HG02610 (cell line): ENCODE data around the gene ST6GALNAC2.

Experiments used
- ATAC-seq: cut with Tn5 transposase; IDR thresholded peaks from one replicate; pipeline ENCODE4 v1.9.1; 2021; ENCODE audit warnings: mild to moderate bottlenecking, moderate library complexity; ENCODE audit not compliant: unreplicated experiment

The ST6GALNAC2 gene

DNA sequence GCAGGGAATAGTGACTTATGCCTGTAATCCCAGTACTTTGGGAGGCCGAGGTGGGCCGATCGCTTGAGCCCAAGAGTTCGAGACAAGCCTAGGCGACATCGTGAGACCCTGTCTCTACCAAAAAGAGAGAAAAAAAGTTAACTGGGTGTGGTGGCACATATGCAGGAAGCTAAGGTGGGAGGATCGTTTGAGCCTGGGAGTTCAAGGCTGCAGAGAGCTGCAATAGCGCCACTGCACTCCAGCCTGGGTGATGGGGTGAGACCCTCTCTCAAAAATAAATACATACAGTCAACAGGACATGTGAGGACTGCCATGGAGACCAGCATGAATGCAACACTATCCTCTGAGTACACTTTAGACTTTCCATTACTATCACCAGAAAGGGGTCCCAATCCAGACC is 15.4 kb upstream of the ST6GALNAC2 start:
- ATAC-seq, result no peak

DNA sequence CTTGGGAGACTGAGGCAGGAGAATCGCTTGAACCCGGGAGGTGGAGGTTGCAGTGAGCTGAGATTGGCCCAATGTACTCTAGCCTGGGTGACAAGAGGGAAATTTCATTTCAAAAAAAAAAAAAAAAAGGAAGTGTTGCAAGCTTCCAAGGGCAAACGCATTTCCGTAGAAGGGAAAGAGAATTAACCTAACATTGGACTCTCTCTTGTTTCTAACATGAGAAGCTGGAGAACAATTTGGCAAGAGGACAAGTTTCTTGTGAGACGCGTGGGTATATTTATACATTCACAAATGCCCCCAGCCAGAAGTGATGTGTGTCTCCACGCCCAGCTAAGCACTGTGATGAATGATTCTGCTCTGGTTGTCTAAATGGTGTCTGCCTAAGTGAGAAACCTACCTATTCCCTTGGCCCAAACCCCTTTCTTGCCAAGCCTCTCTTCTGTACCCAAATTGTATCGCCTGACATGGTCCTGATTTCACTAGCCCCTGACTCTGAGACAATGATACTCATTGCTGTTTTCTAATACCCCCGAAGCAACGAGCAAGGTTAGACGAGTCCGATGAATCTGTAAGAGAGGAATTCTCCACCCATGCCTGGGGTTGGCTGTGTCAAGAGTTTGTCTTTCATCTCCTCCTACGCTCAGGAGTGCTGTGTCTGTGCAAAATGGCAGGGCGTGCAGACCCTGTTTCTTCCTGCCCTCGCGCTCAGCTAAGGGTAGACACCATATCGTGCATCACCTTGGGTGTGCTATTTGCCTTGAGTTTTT is 14.2 kb upstream of the ST6GALNAC2 start:
- ATAC-seq, result no peak

DNA sequence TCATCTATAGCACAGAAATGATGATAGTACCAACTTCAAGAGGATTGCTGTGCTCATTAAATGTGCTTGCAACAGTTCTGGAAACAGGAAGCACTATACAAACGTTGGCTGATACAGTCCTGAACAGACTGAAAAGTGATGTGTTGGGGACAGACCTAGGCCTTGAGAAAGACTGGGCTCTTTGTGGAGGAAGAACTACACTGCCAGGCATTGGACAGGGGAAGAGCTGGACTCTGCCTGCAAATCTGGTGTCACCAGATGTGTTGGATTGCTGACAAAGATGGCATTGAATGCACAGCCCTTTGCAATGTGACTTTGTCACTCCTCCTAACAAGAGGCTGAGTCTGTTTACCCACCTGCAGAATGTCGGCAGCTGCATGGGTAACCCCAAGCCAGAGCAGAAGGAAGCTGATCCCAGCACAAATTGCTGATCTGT is 12.4 kb upstream of the ST6GALNAC2 start:
- ATAC-seq, result no peak

DNA sequence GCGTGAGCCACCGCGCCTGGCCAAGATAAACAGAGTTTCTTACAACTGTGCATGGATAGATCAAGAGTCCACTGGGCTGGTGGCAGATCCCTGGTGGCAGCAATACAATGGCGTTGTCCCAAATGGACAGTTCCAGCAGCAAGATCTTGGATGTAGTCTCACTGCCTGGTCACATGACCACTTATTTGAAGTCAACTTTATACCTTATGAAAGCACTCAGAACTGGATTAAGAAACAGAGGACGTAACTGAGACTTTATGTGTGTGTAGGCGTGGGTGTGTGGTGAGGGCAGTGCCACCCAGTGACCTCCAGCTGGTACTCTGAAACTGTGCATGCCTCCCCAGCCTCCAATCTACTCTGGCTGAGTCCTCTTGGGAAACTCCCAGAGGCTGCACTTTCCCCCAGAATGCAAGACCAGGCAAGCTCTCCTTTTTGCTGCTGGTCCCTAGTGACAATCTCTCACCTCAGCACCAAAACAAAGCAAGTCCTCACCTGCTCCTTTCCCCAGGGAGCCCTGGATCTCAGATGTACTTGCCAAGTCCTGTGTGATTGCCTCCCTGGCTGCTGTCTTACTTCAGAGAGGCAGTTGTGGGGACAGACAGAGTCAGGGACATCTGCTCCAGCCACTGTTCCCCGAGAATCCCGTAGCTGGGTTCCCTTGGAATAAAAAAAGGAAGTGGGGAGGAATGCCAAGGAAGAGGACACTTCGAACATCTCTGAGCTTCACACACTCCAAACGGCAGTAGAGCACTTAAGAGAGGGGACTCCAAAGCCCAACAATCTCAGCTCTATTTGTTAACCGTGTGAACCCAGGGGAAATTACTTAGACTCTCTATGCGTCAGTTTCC is 11.7 kb upstream of the ST6GALNAC2 start:
- no peak for ATAC-seq

DNA sequence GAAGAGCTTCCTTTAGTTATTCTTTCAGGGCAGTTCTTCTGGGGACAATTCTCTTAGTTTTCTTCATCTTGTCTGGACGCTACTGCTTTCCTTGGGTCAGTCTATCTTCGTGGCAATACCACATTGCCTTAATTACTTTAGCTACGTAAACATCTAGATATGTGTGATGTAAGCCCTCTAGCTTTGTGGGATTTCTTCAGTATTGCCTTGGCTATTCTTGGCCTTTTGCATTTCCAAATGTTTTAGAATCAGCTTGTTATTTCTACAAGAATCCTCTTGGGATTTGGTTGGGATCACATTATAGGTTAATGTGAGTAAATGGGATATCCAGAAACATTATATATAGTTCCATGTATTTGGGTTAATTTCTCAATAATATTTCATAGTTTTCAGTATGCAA is 9.0 kb upstream of the ST6GALNAC2 start:
- ATAC-seq, result no peak

DNA sequence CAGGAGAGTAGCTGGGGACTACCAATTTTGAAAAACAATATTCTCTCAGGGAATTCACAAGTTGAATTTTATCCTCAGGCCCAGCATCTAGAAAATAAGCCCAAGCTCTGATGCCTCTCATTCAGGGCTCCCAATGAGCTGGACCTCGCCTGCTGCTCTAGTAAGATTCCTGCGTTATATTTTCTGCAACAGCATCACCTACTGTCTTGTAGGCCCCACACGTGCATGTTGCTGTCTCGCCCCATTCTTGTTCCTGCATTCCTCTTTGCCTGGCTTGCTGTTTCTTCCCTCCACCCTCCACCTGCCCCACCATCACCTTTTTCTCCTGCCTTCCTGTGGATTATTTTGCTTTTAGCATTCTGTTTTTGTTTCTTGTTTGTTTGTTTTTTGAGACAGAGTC is 8.3 kb upstream of the ST6GALNAC2 start:
- no peak for ATAC-seq

DNA sequence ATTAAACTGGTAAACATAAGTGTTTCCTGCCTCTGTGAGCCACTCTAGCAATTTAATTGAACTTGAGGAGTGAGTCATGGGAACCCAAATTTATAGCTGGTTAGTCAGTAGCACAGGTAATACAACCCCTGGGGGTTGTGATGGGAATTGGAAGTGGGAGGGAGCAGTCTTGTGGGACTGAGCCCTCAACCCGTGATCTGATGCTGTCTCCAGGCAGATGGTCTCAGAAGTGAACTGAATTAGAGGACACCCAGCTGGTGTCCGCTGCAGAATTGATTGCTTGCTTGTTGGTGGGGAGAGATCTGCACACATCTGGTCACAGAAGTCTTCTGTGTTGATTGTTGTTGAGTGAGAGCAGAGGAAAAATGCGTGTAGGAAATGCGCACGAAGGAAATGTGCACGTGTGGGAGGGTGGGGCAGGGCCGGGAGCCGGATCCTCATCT is 7.7 kb upstream of the ST6GALNAC2 start:
- no peak for ATAC-seq

DNA sequence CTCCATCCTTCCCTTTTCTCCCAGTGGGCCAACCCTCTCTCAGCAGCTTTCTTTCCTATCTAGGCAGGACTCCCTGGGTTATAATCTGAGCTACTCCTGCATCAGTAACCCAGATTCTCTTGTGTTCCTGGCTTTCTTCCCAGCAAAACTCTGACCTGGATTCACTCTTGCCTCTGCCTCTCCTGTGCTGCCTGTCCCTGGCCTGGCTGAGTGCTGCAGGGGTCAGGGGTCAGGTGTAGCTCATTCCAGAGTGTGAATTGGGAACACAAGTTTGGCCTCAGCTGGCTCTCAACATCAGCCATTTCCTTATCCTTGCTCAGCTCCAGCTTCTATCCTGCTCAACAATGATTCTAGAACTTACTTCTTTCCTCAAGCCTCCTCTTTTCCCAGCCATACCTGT is 2.5 kb upstream of the ST6GALNAC2 start:
- ATAC-seq, result no peak

DNA sequence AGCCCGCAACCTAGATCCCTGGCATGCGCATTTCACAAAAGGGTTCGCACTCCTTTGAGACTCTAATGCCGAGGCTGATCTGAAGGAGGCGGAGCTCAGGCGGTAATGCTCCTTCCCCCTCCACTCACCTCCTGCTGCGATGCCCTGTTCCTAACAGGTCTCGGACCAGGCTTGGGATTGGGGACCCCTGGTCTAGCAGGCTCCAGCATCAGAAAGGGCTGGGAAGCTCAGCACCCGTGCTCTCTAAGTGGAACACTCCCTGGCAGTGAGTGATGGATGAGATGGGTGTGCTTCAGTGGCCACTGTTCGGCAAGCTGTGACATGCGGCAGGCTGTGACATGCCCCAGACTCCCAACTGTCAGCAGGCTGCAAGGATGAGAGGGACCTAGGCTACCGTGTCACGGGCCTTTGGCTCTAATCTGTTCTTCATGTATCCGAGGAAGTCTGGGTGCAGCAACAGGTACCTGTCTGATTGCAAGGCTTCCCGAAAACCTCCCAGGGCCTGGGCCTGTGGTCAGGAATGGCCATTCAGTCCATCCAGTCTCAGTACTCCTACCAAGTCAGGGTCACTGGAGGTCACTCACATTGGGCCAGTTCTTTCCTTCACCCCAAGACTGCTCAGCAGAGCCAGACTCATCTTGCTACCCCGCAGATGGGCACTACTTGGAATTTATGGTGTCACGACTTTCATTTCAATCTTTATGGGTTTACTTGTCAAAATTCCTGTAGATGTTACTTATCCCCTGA is 1.3 kb upstream of the ST6GALNAC2 start:
- no peak for ATAC-seq

DNA sequence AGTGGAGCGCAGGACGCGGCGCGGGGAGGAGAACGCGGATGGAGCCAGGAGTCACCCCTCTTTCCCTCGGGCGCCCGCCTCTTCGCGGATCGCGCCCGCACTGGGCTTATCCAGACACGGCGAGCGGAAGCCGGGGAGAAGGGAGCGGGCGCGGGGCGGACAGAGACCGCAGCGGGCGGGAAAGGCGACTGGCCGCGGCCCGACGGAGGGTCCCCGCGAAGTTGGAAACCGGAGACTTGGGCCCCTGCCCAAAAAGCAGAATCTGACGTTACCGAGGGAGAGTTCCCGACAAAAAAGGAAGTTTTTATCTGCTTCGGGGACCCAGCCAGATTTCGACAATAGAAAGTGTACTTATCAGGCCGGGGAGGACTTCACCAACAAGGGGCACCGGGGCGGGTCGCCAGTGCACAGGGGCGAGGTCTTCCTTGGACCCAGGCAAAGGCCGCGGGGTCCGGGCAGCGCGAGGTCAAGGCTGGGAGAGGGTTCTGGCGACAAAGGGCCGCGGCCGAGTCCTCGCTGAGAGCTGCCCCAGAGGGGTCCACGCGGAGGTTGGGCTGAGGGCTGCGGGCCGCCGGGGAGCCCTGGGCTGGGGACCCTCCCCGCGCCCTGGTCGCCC is 519 bp downstream of the ST6GALNAC2 start:
- ATAC-seq, result no peak

DNA sequence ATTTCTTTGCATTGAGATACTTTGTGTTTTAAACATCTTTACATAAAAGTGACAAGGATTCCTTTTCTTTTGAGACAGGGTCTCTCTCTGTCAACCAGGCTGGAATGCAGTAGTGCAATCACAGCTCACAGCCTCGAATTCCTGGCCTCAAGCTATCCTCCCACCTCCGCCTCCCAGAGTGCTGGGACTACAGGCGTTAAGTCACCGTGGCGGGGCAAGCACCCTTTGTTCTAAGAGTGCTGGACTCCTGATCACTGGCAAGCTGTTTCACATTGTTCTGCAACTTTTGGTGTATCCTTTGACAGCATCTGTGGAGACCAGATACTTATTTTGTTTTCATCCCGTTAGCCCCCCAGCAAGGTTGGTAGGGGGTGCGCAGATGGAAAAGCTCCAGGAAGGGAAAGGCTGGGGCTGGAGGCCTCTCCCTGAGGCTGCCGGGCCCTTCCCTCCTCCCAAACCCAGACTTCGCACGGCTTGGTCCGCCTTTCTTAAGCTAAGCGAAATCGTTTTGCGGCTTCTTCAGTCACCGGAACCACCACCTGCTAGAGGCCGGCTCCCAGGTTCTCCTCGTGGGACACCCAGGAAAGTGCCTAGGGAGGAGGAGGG is 1.1 kb downstream of the ST6GALNAC2 start:
- ATAC-seq, result no peak

DNA sequence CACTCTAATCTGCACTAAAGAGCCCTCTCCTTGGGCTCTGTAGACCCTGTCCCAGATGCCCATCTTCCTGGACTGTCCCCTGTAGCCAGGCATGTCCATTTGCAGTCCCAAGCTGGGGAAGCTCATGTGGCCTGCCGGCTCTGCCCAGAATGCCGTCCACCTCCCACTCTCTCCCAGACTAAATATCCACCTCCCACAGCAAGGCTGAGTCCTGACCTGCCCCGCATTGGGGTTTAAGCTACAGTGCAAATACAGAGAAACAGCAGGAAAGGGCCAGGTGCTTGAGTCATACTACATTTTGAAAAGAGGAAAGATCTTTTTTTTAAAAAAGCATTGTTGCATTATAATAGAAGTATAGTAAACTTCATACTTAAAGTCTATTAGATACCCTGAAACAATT is 3.0 kb downstream of the ST6GALNAC2 start:
- ATAC-seq, result no peak

DNA sequence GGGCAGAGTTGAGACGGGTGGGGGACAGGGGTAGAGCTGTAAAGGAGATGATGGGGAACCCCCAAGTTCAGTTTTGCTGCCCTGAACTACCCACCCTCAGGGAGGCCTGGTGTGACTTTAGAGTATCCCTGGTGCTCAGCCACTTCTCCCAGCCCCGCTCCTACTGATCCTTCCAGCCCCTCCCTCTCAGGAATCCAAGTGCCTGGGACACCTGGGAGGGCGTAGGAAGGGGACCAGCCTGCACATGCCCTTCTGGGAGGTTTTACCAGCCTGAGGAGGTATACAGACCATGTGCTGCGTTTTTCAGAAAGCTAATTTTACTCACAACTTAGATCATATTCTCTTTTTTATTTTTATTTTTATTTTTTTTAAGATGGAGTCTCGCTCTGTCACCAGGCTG is 4.1 kb downstream of the ST6GALNAC2 start:
- ATAC-seq, result no peak

DNA sequence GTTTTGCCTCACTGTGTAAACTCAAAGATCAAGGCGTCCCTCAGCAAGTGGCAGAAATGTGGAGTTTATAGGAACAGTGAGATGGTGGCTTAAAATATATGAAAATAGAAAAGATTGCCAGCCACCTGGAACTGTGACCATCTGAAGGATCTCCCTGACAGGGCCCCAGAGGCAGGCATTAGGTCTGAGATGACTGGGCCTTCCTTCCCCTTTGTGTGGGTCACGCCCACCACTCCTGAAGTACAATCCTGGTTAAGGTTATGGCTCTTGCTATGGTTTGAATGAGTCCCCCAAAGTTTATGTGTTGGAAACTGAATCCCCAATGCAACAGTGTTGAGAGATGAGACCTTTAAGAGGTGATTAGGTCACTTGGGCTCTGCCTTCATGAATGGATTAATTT is 6.4 kb downstream of the ST6GALNAC2 start:
- no peak for ATAC-seq

DNA sequence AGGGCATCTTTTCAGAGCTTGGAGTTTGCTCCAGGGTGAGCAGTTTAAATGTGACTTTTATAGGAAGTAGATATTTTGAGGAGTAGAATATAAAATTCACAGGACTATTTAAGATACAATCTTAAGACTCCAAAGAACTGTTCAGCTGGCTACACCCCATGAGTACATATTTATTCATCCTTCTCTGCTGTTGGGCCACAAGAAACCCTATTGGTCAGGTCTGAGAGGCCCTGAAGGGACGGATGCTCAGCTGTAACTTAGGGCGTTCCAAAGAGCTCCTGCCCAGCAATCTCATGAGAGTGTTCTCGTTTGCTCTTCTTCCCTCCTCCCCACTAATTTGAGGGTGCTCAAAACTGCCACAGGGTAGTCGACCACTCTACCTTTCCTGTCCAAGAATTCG is 7.3 kb downstream of the ST6GALNAC2 start:
- ATAC-seq, result no peak

DNA sequence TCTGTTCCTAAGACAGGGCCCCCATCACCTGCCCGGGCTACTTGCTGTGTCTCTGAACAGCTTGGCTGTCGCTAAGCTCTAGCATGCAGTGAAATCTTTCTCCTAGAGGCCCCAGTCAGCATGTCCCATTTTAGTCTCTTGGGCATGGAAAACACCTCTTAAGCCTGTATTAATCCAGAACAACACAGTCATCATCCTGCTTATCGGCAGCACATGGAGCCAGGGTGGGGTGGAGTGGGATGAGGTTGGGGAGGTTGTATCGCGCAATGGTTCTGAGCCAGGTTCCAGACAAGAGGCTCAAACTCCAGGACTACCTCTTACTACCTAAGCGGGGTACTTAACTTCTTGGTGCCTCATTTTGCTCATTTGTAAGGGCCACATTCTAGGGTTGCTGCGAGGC is 7.8 kb downstream of the ST6GALNAC2 start:
- ATAC-seq, result no peak

DNA sequence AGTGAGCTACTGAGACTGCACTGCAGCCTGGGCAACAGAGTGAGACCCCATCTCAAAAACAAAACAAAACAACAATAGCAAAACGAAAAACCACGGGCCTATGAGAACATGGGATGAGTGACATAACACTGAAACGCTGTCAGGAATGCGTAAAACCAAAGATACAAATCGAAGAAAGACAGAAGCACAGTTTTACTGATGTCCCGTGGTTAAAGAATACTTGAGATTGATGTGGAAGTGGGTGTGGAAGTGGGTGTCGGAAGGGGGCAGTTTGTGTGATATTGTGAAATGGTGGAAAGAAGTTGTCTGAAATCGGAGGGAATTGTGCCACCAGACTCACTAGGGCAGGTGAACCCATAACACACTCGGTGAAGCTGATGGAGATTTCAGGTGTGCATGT is 9.5 kb downstream of the ST6GALNAC2 start:
- no peak for ATAC-seq

DNA sequence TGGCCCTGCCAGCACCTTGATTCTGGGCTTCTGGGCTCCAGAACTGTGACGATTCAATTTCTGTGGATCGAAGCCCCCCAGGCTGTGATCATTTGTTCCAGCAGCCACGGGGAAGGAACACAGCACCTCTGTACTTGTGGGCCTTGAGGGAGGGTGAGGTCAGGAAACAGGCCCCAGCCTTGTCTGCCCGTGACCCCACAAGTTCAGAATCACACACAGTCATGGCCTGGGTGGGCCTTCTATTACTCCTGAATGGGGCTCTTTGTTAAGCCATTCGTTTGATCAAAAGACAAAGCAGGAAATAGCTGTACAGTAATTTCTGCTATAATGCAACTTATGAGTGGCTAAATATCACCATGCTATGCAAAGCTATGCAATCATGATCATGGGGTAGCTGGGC is 10.1 kb downstream of the ST6GALNAC2 start:
- no peak for ATAC-seq

DNA sequence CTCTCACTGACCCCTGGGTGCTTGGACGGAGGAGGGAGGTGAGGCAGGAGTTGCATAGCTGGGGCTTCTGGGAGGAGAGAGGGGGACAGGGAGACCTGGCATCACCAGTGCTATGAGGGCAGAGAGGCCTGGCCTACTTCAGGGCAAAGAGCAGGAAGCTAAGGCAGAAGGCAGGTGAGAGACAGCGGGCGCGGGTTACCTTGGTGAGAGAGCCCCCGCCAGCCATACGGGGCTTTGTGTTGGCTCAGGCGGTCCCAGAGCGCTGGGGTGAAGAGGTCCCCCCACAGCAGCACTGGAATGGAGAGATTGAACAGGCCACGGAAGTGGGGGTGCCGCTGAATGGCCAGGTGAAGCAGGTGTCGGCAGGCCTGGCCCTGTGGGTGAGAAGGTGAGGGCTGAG is 11.5 kb downstream of the ST6GALNAC2 start:
- no peak for ATAC-seq

DNA sequence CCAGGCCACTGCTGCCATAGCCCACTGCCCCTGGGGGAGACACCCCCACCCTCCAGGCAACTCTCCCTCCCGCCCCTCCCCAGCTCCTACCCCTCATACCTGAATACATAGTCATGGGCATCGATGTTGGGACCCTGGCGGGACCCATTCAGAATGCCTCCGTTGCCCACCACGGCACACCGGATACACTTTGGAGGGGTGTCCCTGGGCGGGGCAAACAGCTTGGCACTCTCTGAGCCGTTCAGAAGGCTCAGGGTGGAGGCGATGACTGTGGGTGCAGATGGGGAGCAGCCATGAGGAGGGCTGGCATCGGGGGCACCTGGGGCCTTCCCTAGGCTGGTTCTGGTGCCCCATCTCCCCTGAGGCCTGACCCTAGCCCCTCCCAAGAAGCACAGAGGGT is 12.6 kb downstream of the ST6GALNAC2 start:
- ATAC-seq, result no peak
